WTC11 (cell line): ENCODE results near the gene ANO4. TPM values are rescaled to one million over a fixed set of nuclear protein-coding genes. Genes with fewer than 3 reads are reported as not detected.

Experiments
- ATAC-seq: fragments of 200-7000 bp; cut with Tn5 transposase; 2 replicates; pipeline ENCODE4 v1.10.0; 2021; ENCODE audit warnings: mild to moderate bottlenecking, moderate library complexity
- CTCF ChIA-PET: fragments of 300-600 bp; sonication (Branson Sonifier 250); formaldehyde crosslinking; loops from one replicate; lab custom pipeline; 2021; ENCODE audit warnings: antibody characterized with exemption; lab: Charles Lee
- POLR2A ChIA-PET: fragments of 350-600 bp; sonication (Branson Sonifier 250); formaldehyde crosslinking; loops from one replicate; lab custom pipeline; 2021; ENCODE audit warnings: antibody characterized with exemption; lab: Charles Lee
- DNase-seq: peaks from one replicate; pipeline ENCODE4 v3.0.0; 2021; ENCODE audit warnings: low spot score
- H3K27ac Mint-ChIP-seq: 2 replicates; pipeline ENCODE4 v1.8.0; 2021; ENCODE audit warnings: mixed read lengths
- H3K27me3 Mint-ChIP-seq: 2 replicates; pipeline ENCODE4 v1.8.0; 2021; ENCODE audit warnings: low read depth, mild to moderate bottlenecking, moderate library complexity, mixed read lengths
- H3K36me3 Mint-ChIP-seq: 2 replicates; pipeline ENCODE4 v1.8.0; 2021; ENCODE audit warnings: mixed read lengths
- H3K4me1 Mint-ChIP-seq: 2 replicates; pipeline ENCODE4 v1.8.0; 2022; ENCODE audit warnings: mixed read lengths
- H3K4me3 Mint-ChIP-seq: 2 replicates; pipeline ENCODE4 v1.8.0; 2021; ENCODE audit warnings: mild to moderate bottlenecking, moderate library complexity, mixed read lengths
- H3K9me3 Mint-ChIP-seq: 2 replicates; pipeline ENCODE4 v1.8.0; 2021; ENCODE audit warnings: mixed read lengths
- ATF3 ChIP-seq: sonication (generic); formaldehyde crosslinking; conservative IDR thresholded peaks from 2 replicates; pipeline ENCODE4 v1.8.1; 2022; ENCODE audit warnings: mild to moderate bottlenecking, missing genetic modification reagents
- CDX4 ChIP-seq: fragments of 250-450 bp; sonication (Bioruptor Pico); IDR thresholded peaks from 2 replicates; pipeline ENCODE4 v1.9.0; 2021; ENCODE audit warnings: moderate library complexity, mild to moderate bottlenecking, inconsistent platforms, borderline replicate concordance
- CREB1 ChIP-seq: sonication (generic); formaldehyde crosslinking; IDR thresholded peaks from 2 replicates; pipeline ENCODE4 v1.8.0; 2023; ENCODE audit warnings: mild to moderate bottlenecking, missing genetic modification reagents
- E2F4 ChIP-seq: sonication (generic); formaldehyde crosslinking; IDR thresholded peaks from 2 replicates; pipeline ENCODE4 v1.8.1; 2022; ENCODE audit warnings: low read depth, mild to moderate bottlenecking, moderate library complexity, missing genetic modification reagents, borderline replicate concordance
- EMX1 ChIP-seq: fragments of 250-450 bp; sonication (Bioruptor Pico); IDR thresholded peaks from 2 replicates; pipeline ENCODE4 v1.8.0; 2021; ENCODE audit warnings: mild to moderate bottlenecking
- GTF2I ChIP-seq: fragments of 250-450 bp; sonication (Bioruptor Pico); conservative IDR thresholded peaks from 2 replicates; pipeline ENCODE4 v1.4.0; 2021; ENCODE audit warnings: mild to moderate bottlenecking
- HMGA2 ChIP-seq: fragments of 250-450 bp; sonication (Bioruptor Pico); IDR thresholded peaks from 2 replicates; pipeline ENCODE4 v1.4.0; 2021; ENCODE audit warnings: mild to moderate bottlenecking, moderate library complexity
- IRF1 ChIP-seq: sonication (generic); formaldehyde crosslinking; IDR thresholded peaks from 2 replicates; pipeline ENCODE4 v1.8.0; 2023; ENCODE audit warnings: missing genetic modification reagents
- IRF2 ChIP-seq: sonication (generic); formaldehyde crosslinking; IDR thresholded peaks from 2 replicates; pipeline ENCODE4 v1.8.0; 2022; ENCODE audit warnings: low read depth, missing genetic modification reagents, borderline replicate concordance
- MYBL2 ChIP-seq: sonication (generic); formaldehyde crosslinking; IDR thresholded peaks from 2 replicates; pipeline ENCODE4 v1.8.1; 2023; ENCODE audit warnings: mild to moderate bottlenecking, moderate library complexity, missing genetic modification reagents
- PRDM15 ChIP-seq: sonication (generic); formaldehyde crosslinking; IDR thresholded peaks from 2 replicates; pipeline ENCODE4 v1.8.0; 2022; ENCODE audit warnings: missing genetic modification reagents
- RELA ChIP-seq: sonication (generic); formaldehyde crosslinking; IDR thresholded peaks from 2 replicates; pipeline ENCODE4 v1.8.1; 2022; ENCODE audit warnings: missing genetic modification reagents, mild to moderate bottlenecking, borderline replicate concordance
- SMAD4 ChIP-seq: sonication (generic); formaldehyde crosslinking; IDR thresholded peaks from 2 replicates; pipeline ENCODE4 v1.8.0; 2022; ENCODE audit warnings: mild to moderate bottlenecking, missing genetic modification reagents
- STAT6 ChIP-seq: sonication (generic); formaldehyde crosslinking; conservative IDR thresholded peaks from 2 replicates; pipeline ENCODE4 v1.8.1; 2023; ENCODE audit warnings: mild to moderate bottlenecking, low read depth, missing genetic modification reagents, moderate library complexity
- TP53 ChIP-seq: sonication (generic); formaldehyde crosslinking; IDR thresholded peaks from 2 replicates; pipeline ENCODE4 v1.8.1; 2023; ENCODE audit warnings: mild to moderate bottlenecking, missing genetic modification reagents
- USF1 ChIP-seq: sonication (generic); formaldehyde crosslinking; IDR thresholded peaks from 2 replicates; pipeline ENCODE4 v1.8.0; 2022; ENCODE audit warnings: mild to moderate bottlenecking, missing genetic modification reagents
- ZNF138 ChIP-seq: sonication (generic); formaldehyde crosslinking; conservative IDR thresholded peaks from 2 replicates; pipeline ENCODE4 v1.8.1; 2022; ENCODE audit warnings: mild to moderate bottlenecking, moderate library complexity, missing genetic modification reagents
- total RNA-seq: library from RNA; stranded (reverse); gene quantifications from 3 replicates; pipeline ENCODE4 v1.2.3, GENCODE V29; 2021

Gene ANO4
- total RNA-seq, 1 experiment from 2014 or later, result 2.6 TPM

- POLR2A ChIA-PET, result no interaction called here
- H3K27ac Mint-ChIP-seq, result no peak overlapping the region
- ATAC-seq (no peak), DNase-seq (no peak)
- TF ChIP-seq E2F4 (CRISPR knock-in tag), result no peak
- no peak for TF ChIP-seq IRF2 (CRISPR knock-in tag)
- no peak for TF ChIP-seq TP53 (CRISPR knock-in tag)
- no peak for TF ChIP-seq GTF2I (CRISPR knock-in tag)
- TF ChIP-seq HMGA2, result no peak
- no peak overlapping the region for H3K4me3 Mint-ChIP-seq
- CTCF ChIA-PET, result interaction anchor here (1.6 kb wide), 1 partner anchor 142 kb away, joined by 3 read pairs; no protein-coding TSS in a partner anchor
- H3K36me3 Mint-ChIP-seq, result peaks cover 5% of the 10 kb centered on the region; the same call in 1 of the 2 replicates
- H3K4me1 Mint-ChIP-seq, result no peaks in the 10 kb centered on the region
- no peaks in the 10 kb centered on the region for H3K27me3 Mint-ChIP-seq
- peaks cover 17% of the 10 kb centered on the region for H3K9me3 Mint-ChIP-seq
Measured at GRCh38 chr12:101019667-101020066, 225.1 kb downstream of the ANO4 start.

GRCh38 chr12:101021442-101021841 is 226.9 kb downstream of the ANO4 start:
- POLR2A ChIA-PET, result no interaction called here
- CTCF ChIA-PET, result no interaction called here
- TF ChIP-seq USF1 (CRISPR knock-in tag) (no peak), ATF3 (CRISPR knock-in tag) (no peak), IRF2 (CRISPR knock-in tag) (no peak), CREB1 (no peak), RELA (CRISPR knock-in tag) (no peak), HMGA2 (no peak), SMAD4 (no peak), ZNF138 (CRISPR knock-in tag) (no peak), PRDM15 (no peak), CDX4 (CRISPR knock-in tag) (no peak), MYBL2 (no peak), IRF1 (CRISPR knock-in tag) (no peak), STAT6 (CRISPR knock-in tag) (no peak), EMX1 (CRISPR knock-in tag) (no peak)
- no peak overlapping the region for H3K4me3 Mint-ChIP-seq
- no peak for ATAC-seq
- H3K27ac Mint-ChIP-seq, result no peak overlapping the region
- no peaks in the 10 kb centered on the region for H3K4me1 Mint-ChIP-seq
- peaks cover 10% of the 10 kb centered on the region for H3K9me3 Mint-ChIP-seq
- DNase-seq, result no peak
- no peaks in the 10 kb centered on the region for H3K27me3 Mint-ChIP-seq
- H3K36me3 Mint-ChIP-seq, result peaks cover 5% of the 10 kb centered on the region; the same call in 1 of the 2 replicates
